ENCODE results near the gene FRAS1. TPM values are rescaled to one million over a fixed set of nuclear protein-coding genes. Genes with fewer than 3 reads are reported as not detected.

FRAS1 gene
- total and polyA plus RNA-seq, 2 of the 8 experiments (the other 6 are each of a cell fraction or from before 2014, with no cell fraction given): 38.5 to 109 TPM

- no peaks in the 10 kb centered on the region for H3K79me1 ChIP-seq (ENCODE audit: low read depth, low read length)
- no peak overlapping the region for H3K56ac ChIP-seq (replicated peaks; ENCODE audit: insufficient read length, low read depth, low read length)
- H3K4me3 ChIP-seq (ENCODE audit: extremely low read depth in 1 of 4, insufficient read depth in 2 of 4, low read depth in 3 of 4, low read length in 4 of 4): no peak overlapping the region
- H3K14ac ChIP-seq (ENCODE audit: insufficient read length): no peak overlapping the region
- WGBS, 2 experiments (ENCODE audit: extremely low coverage in 1 of 2, insufficient coverage in 1 of 2, insufficient read length in 1 of 2, insufficient replicate concordance in 2 of 2, low coverage in 1 of 2, low lambda C conversion rate in 2 of 2, missing lambda C conversion rate in 1 of 2): 96% methylated on average over 3 of the region's 3 CpGs; no CpG with 5 or more reads in 1 of the 2 experiments
- no peaks in the 10 kb centered on the region for H3K23me2 ChIP-seq (ENCODE audit: low read depth, low read length)
- no peak overlapping the region for H2BK120ac ChIP-seq (replicated peaks; ENCODE audit: low read depth, low read length)
- no peaks in the 10 kb centered on the region for H3K9me3 ChIP-seq (ENCODE audit: insufficient read depth in 2 of 2, low read depth in 1 of 2, low read length in 1 of 2)
- no peaks in the 10 kb centered on the region for H4K20me1 ChIP-seq (replicated peaks in 1 of 2; ENCODE audit: control insufficient read depth in 1 of 2, insufficient read depth in 2 of 2, low read length in 2 of 2)
- ChIA-PET POLR2A (ENCODE audit: partially characterized antibody) (no interaction called here), CTCF (ENCODE audit: partially characterized antibody) (interaction anchor here (0.9 to 1.9 kb wide), 3 partner anchors 9 to 14 kb away, joined by 3 to 7 read pairs (median 3); no protein-coding TSS in a partner anchor)
- no peak for FAIRE-seq
- no peak overlapping the region for H3K23ac ChIP-seq (ENCODE audit: insufficient read length)
- no peak overlapping the region for H3K18ac ChIP-seq (ENCODE audit: extremely low read depth, low read length)
- no peaks in the 10 kb centered on the region for H3K27me3 ChIP-seq (replicated peaks in 1 of 4; ENCODE audit: control insufficient read depth in 3 of 4, extremely low read depth in 1 of 4, insufficient read depth in 3 of 4, low read length in 3 of 4)
- no peak overlapping the region for H3K4ac ChIP-seq (replicated peaks; ENCODE audit: insufficient read length, low read depth, low read length)
- H3K27ac ChIP-seq (ENCODE audit: low read depth, low read length): no peak overlapping the region
- H2BK5ac ChIP-seq (ENCODE audit: low read depth, low read length): no peak overlapping the region
- H2BK12ac ChIP-seq (ENCODE audit: low read depth, low read length): no peak overlapping the region
- H3K9ac ChIP-seq (replicated peaks in 1 of 4; ENCODE audit: extremely low read depth in 1 of 4, low read depth in 3 of 4, low read length in 3 of 4): no peak overlapping the region
- H4K91ac ChIP-seq (replicated peaks; ENCODE audit: insufficient read length, low read length): no peak overlapping the region
- H3K4me2 ChIP-seq (ENCODE audit: insufficient read depth in 1 of 2, low read depth in 2 of 2, low read length in 2 of 2): no peak overlapping the region
- no peak overlapping the region for H2AK5ac ChIP-seq (ENCODE audit: low read depth, low read length)
- peaks cover 3 to 52% (median 36%) of the 10 kb centered on the region in 4 experiments; a peak in 7 of 8 replicates for H3K36me3 ChIP-seq (ENCODE audit: control insufficient read depth in 2 of 4, insufficient read depth in 4 of 4, low read length in 3 of 4)
- H2BK20ac ChIP-seq (ENCODE audit: low read length): no peak overlapping the region
- no peak overlapping the region for H2BK15ac ChIP-seq (ENCODE audit: low read length)
- H3K79me2 ChIP-seq (ENCODE audit: control insufficient read depth in 1 of 2, insufficient read depth in 2 of 2, low read length in 2 of 2): no peaks in the 10 kb centered on the region
- no peak for DNase-seq (ENCODE audit: low read depth in 1 of 2, low spot score in 2 of 2)
- H2AFZ ChIP-seq (ENCODE audit: low read length): no peak overlapping the region
- no peak overlapping the region for H4K8ac ChIP-seq (ENCODE audit: extremely low read depth, insufficient read depth, low read length)
- no peaks in the 10 kb centered on the region for H3K4me1 ChIP-seq (replicated peaks in 1 of 4; ENCODE audit: control insufficient read depth in 3 of 4, insufficient read depth in 4 of 4, low read length in 3 of 4)
- H4K5ac ChIP-seq (ENCODE audit: insufficient read length, low read depth, low read length): no peak overlapping the region
- no peak for TF ChIP-seq SIN3A (conservative IDR thresholded peaks at IDR 0.05 in 1 of 2, IDR thresholded peaks at IDR 0.05 in 1 of 2; ENCODE audit: low read depth in 1 of 2, low read length in 2 of 2)
- no peak for TF ChIP-seq RAD21 (IDR thresholded peaks at IDR 0.05 in 1 of 2, conservative IDR thresholded peaks at IDR 0.05 in 1 of 2; ENCODE audit: low read depth in 2 of 2, low read length in 2 of 2)
- TF ChIP-seq RBBP5 (IDR thresholded peaks at IDR 0.05; ENCODE audit: borderline replicate concordance, low read depth, low read length): no peak
- TF ChIP-seq GTF2F1 (IDR thresholded peaks at IDR 0.05; ENCODE audit: borderline replicate concordance, low read depth, low read length): no peak
- TF ChIP-seq NANOG (IDR thresholded peaks at IDR 0.05; ENCODE audit: insufficient read depth, low read depth, low read length, poor library complexity, severe bottlenecking): no peak
- no peak for TF ChIP-seq BRCA1 (IDR thresholded peaks at IDR 0.05; ENCODE audit: low read depth, low read length)
- no peak for TF ChIP-seq HDAC6 (IDR thresholded peaks at IDR 0.05; ENCODE audit: low read depth, low read length)
- TF ChIP-seq SP1 (IDR thresholded peaks at IDR 0.05; ENCODE audit: low read depth, low read length): no peak
- TF ChIP-seq, protein P1, sequence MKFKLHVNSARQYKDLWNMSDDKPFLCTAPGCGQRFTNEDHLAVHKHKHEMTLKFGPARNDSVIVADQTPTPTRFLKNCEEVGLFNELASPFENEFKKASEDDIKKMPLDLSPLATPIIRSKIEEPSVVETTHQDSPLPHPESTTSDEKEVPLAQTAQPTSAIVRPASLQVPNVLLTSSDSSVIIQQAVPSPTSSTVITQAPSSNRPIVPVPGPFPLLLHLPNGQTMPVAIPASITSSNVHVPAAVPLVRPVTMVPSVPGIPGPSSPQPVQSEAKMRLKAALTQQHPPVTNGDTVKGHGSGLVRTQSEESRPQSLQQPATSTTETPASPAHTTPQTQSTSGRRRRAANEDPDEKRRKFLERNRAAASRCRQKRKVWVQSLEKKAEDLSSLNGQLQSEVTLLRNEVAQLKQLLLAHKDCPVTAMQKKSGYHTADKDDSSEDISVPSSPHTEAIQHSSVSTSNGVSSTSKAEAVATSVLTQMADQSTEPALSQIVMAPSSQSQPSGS (IDR thresholded peaks at IDR 0.05; ENCODE audit: low read length): no peak
- TF ChIP-seq E2F6 (IDR thresholded peaks at IDR 0.05): no peak
- TF ChIP-seq NRF1 (IDR thresholded peaks at IDR 0.05; ENCODE audit: low read depth, low read length): no peak
Measured at GRCh38 chr4:78528327-78528726, 471.2 kb downstream of the FRAS1 start.

Measured in H1 (cell line).